DND-41 (cell line): Measurements from ENCODE around the gene MYO18B.

Experiments used
- EZH2 ChIP-seq: IDR thresholded peaks from 3 replicates; pipeline ENCODE4 v1.6.1; 2012; ENCODE audit warnings: borderline replicate concordance, low read depth, mild to moderate bottlenecking, moderate library complexity, low read length, inconsistent platforms; ENCODE audit not compliant: severe bottlenecking
- TF ChIP-seq, protein P1 (sequence below): IDR thresholded peaks from 2 replicates; pipeline ENCODE4 v1.5.1; 2012; ENCODE audit warnings: borderline replicate concordance, low read length, moderate library complexity, mild to moderate bottlenecking; ENCODE audit not compliant: poor library complexity, severe bottlenecking; ENCODE audit errors: extremely low read depth

- no peak for TF ChIP-seq EZH2
- TF ChIP-seq, protein P1, sequence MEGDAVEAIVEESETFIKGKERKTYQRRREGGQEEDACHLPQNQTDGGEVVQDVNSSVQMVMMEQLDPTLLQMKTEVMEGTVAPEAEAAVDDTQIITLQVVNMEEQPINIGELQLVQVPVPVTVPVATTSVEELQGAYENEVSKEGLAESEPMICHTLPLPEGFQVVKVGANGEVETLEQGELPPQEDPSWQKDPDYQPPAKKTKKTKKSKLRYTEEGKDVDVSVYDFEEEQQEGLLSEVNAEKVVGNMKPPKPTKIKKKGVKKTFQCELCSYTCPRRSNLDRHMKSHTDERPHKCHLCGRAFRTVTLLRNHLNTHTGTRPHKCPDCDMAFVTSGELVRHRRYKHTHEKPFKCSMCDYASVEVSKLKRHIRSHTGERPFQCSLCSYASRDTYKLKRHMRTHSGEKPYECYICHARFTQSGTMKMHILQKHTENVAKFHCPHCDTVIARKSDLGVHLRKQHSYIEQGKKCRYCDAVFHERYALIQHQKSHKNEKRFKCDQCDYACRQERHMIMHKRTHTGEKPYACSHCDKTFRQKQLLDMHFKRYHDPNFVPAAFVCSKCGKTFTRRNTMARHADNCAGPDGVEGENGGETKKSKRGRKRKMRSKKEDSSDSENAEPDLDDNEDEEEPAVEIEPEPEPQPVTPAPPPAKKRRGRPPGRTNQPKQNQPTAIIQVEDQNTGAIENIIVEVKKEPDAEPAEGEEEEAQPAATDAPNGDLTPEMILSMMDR, result no peak
Observed at GRCh38 chr22:25928038-25928437, 186.1 kb downstream of the MYO18B start.
